Caco-2 (cell line): ENCODE data around the gene TMEM232. TPM values are rescaled to one million over a fixed set of nuclear protein-coding genes. Genes with fewer than 3 reads are reported as not detected.
"Not testable (repeated sequence)": the region's sequence is repeated elsewhere in the genome, so short reads cannot be mapped to it uniquely, and the experiment has no call there.

Experiments
- BruUV-seq: library from RNA; stranded (reverse); fragments of 400-500 nt; replicated peaks from 2 replicates; lab custom pipeline; 2021; lab: Mats Ljungman, UMichigan
- CTCF ChIA-PET: fragments of 300-600 bp; sonication (Branson Sonifier 250); formaldehyde crosslinking; loops from one replicate; lab custom pipeline; 2022; ENCODE audit warnings: antibody characterized with exemption; lab: Charles Lee
- POLR2A ChIA-PET: fragments of 300-600 bp; sonication (Branson Sonifier 250); formaldehyde crosslinking; loops from one replicate; lab custom pipeline; 2022; ENCODE audit warnings: antibody characterized with exemption; lab: Charles Lee
- DNase-seq, 2 experiments: peaks; one replicate each; pipeline versions ENCODE4 v3.0.0 to v3.0.0-alpha.2; 2020 to 2022
- H3K27me3 ChIP-seq: replicated peaks from 2 replicates; pipeline ENCODE4 v1.6.0; 2011; ENCODE audit warnings: low read length; ENCODE audit not compliant: control insufficient read depth, insufficient read depth
- H3K36me3 ChIP-seq: 2 replicates; pipeline ENCODE4 v1.5.1; 2011; ENCODE audit warnings: low read length; ENCODE audit not compliant: control insufficient read depth, insufficient read depth
- H3K4me1 ChIP-seq: fragments of 250-450 bp; sonication (Bioruptor Pico); 2 replicates; pipeline ENCODE4 v1.5.1; 2020; ENCODE audit warnings: mild to moderate bottlenecking
- H3K4me3 ChIP-seq: 2 replicates; pipeline ENCODE4 v1.5.1; 2011; ENCODE audit warnings: low read depth, mild to moderate bottlenecking, control low read depth, low read length
- H3K9me3 ChIP-seq: fragments of 250-450 bp; sonication (Bioruptor Pico); 2 replicates; pipeline ENCODE4 v1.5.1; 2020; ENCODE audit warnings: mild to moderate bottlenecking, moderate library complexity
- H3K27ac Mint-ChIP-seq: one replicate; pipeline ENCODE4 v1.8.0; 2022; ENCODE audit warnings: mixed read lengths; ENCODE audit not compliant: unreplicated experiment
- H3K27me3 Mint-ChIP-seq: one replicate; pipeline ENCODE4 v1.8.0; 2022; ENCODE audit warnings: mixed read lengths; ENCODE audit not compliant: insufficient read depth, unreplicated experiment
- H3K36me3 Mint-ChIP-seq: one replicate; pipeline ENCODE4 v1.8.0; 2022; ENCODE audit warnings: mild to moderate bottlenecking, mixed read lengths; ENCODE audit not compliant: insufficient read depth, unreplicated experiment
- H3K4me1 Mint-ChIP-seq: one replicate; pipeline ENCODE4 v1.8.0; 2022; ENCODE audit warnings: low read depth, mixed read lengths; ENCODE audit not compliant: unreplicated experiment
- H3K4me3 Mint-ChIP-seq: one replicate; pipeline ENCODE4 v1.8.0; 2022; ENCODE audit warnings: mild to moderate bottlenecking, moderate library complexity, mixed read lengths; ENCODE audit not compliant: unreplicated experiment
- H3K9me3 Mint-ChIP-seq: one replicate; pipeline ENCODE4 v1.8.0; 2022; ENCODE audit warnings: mixed read lengths; ENCODE audit not compliant: unreplicated experiment
- CTCF ChIP-seq, 2 experiments: fragments of 200-600 bp in 1 of 2; IDR thresholded peaks; 1 replicate in 1 of 2; 2 replicates in 1 of 2; pipeline versions ENCODE4 v1.5.1 to v1.8.0; 2011 to 2022; ENCODE audit warnings: antibody characterized with exemption in 1 of 2, control low read depth in 1 of 2, inconsistent platforms in 1 of 2, low read depth in 1 of 2, low read length in 1 of 2, mild to moderate bottlenecking in 1 of 2, moderate library complexity in 1 of 2; ENCODE audit not compliant: insufficient read depth in 1 of 2, severe bottlenecking in 1 of 2, unreplicated experiment in 1 of 2
- intact Hi-C: fragments of 100-400 bp; cut with micrococcal nuclease; formaldehyde crosslinking; loops from one replicate; pipeline ENCODE4 v1.10.0; 2022; ENCODE audit not compliant: unreplicated experiment
- total RNA-seq: library from RNA; stranded (reverse); gene quantifications from 2 replicates; pipeline ENCODE4 v1.2.3, GENCODE V29; 2022

Gene TMEM232
- total RNA-seq, 1 experiment from 2014 or later = 0.34 TPM

GRCh38 chr5:110702704-110703103 lies 23.8 kb downstream of the TMEM232 start:
- Mint-ChIP-seq H3K27me3 (peaks cover 10% of the 10 kb centered on the region), H3K4me3 (no peak overlapping the region), H3K27ac (no peak overlapping the region), H3K4me1 (no peaks in the 10 kb centered on the region), H3K36me3 (no peaks in the 10 kb centered on the region), H3K9me3 (no peaks in the 10 kb centered on the region)
- intact Hi-C loops = no loop called here
- Histone ChIP-seq H3K36me3 (no peaks in the 10 kb centered on the region), H3K4me3 (no peak overlapping the region), H3K9me3 (no peaks in the 10 kb centered on the region), H3K4me1 (no peaks in the 10 kb centered on the region), H3K27me3 (no peaks in the 10 kb centered on the region)
- no peak for TF ChIP-seq CTCF (IDR thresholded peaks at IDR 0.05; ENCODE audit: insufficient read depth in 1 of 2, low read depth in 1 of 2, low read length in 1 of 2, severe bottlenecking in 1 of 2, unreplicated experiment in 1 of 2)
- ChIA-PET POLR2A (no interaction called here), CTCF (interaction anchor here (0.5 kb wide), 1 partner anchor 12 kb away, joined by 3 read pairs; no protein-coding TSS in a partner anchor)
- no peak for DNase-seq
- BruUV-seq = no TSS peak

- no peak overlapping the region for H3K4me3 ChIP-seq
- TF ChIP-seq CTCF (IDR thresholded peaks at IDR 0.05; ENCODE audit: insufficient read depth in 1 of 2, low read depth in 1 of 2, low read length in 1 of 2, severe bottlenecking in 1 of 2, unreplicated experiment in 1 of 2) = no peak
- no peaks in the 10 kb centered on the region for H3K36me3 ChIP-seq
- H3K4me1 Mint-ChIP-seq = no peaks in the 10 kb centered on the region
- BruUV-seq = no TSS peak
- H3K27me3 ChIP-seq = no peaks in the 10 kb centered on the region
- H3K9me3 ChIP-seq = no peaks in the 10 kb centered on the region
- H3K4me3 Mint-ChIP-seq = no peak overlapping the region
- no peaks in the 10 kb centered on the region for H3K36me3 Mint-ChIP-seq
- H3K27me3 Mint-ChIP-seq = peaks cover 10% of the 10 kb centered on the region
- H3K4me1 ChIP-seq = no peaks in the 10 kb centered on the region
- intact Hi-C loops = no loop called here
- H3K9me3 Mint-ChIP-seq = no peaks in the 10 kb centered on the region
- no peak for DNase-seq
- no peak overlapping the region for H3K27ac Mint-ChIP-seq
- ChIA-PET CTCF (no interaction called here), POLR2A (no interaction called here)
Observed at GRCh38 chr5:110702300-110702699, 24.2 kb downstream of the TMEM232 start.

- CTCF ChIA-PET, H3K4me1 ChIP-seq, H3K36me3 ChIP-seq, intact Hi-C loops, DNase-seq, BruUV-seq, H3K36me3 Mint-ChIP-seq, H3K27me3 ChIP-seq, H3K9me3 ChIP-seq, POLR2A ChIA-PET, H3K27ac Mint-ChIP-seq, H3K4me3 Mint-ChIP-seq, H3K4me3 ChIP-seq, H3K9me3 Mint-ChIP-seq, H3K27me3 Mint-ChIP-seq, H3K4me1 Mint-ChIP-seq: not testable (repeated sequence)
Observed at GRCh38 chr5:110692669-110693068, 33.8 kb downstream of the TMEM232 start.

- H3K27me3 ChIP-seq, H3K9me3 ChIP-seq, BruUV-seq, H3K9me3 Mint-ChIP-seq, DNase-seq, H3K4me1 ChIP-seq, H3K4me3 ChIP-seq, H3K4me3 Mint-ChIP-seq, H3K27me3 Mint-ChIP-seq, H3K36me3 Mint-ChIP-seq, POLR2A ChIA-PET, H3K27ac Mint-ChIP-seq, CTCF ChIA-PET, H3K36me3 ChIP-seq, H3K4me1 Mint-ChIP-seq, intact Hi-C loops: not testable (repeated sequence)
Observed at GRCh38 chr5:110690587-110690986, 35.9 kb downstream of the TMEM232 start.
